ENCODE results near the gene COL20A1.

COL20A1 gene

DNA sequence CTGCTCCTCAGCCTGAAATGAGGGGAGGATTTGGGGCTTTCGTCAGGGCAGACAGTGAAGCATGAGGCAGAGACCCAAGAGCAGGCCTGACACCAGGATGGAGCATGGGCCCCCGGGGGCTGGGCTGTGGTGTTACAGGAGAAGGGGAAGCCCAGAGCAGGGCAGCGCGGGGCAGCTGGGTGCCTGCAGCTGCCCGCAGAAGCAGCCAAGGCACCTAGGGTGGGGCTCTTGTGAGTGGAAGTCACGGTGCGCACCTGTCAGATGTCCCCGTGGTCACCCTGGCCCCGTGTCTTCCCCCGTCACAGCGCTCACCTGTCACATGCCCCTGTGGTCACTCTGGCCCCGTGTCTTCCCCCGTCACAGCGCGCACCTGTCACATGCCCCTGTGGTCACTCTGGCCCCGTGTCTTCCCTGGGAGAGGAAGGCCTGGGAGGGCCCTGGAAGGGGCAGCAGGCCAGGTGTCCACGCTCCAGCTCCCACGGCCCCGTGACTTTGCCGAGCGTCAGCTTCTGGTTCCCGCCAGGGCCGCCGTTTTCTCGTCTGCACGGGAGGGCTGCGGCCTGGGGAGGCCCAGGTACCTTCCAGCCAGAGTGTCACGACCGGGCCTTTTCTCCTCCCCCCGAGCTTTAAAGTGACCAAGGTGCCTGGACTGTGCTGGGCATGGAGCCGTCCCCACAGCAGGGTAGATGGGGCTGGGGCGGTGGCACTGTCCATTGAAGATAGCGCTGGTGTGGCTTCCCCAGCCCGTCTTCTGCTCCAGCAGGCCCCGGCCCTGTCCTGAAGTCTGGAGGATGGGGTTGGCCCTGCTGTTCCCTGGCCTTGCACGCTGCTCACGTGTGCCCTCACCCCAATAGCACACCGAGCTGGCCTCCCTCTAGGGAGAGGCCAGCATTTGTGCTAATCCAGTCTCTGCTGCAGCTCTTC is 11.0 kb upstream of the COL20A1 start:
- TF ChIP-seq, protein P1, sequence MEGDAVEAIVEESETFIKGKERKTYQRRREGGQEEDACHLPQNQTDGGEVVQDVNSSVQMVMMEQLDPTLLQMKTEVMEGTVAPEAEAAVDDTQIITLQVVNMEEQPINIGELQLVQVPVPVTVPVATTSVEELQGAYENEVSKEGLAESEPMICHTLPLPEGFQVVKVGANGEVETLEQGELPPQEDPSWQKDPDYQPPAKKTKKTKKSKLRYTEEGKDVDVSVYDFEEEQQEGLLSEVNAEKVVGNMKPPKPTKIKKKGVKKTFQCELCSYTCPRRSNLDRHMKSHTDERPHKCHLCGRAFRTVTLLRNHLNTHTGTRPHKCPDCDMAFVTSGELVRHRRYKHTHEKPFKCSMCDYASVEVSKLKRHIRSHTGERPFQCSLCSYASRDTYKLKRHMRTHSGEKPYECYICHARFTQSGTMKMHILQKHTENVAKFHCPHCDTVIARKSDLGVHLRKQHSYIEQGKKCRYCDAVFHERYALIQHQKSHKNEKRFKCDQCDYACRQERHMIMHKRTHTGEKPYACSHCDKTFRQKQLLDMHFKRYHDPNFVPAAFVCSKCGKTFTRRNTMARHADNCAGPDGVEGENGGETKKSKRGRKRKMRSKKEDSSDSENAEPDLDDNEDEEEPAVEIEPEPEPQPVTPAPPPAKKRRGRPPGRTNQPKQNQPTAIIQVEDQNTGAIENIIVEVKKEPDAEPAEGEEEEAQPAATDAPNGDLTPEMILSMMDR (IDR thresholded peaks at IDR 0.05) = no peak

DNA sequence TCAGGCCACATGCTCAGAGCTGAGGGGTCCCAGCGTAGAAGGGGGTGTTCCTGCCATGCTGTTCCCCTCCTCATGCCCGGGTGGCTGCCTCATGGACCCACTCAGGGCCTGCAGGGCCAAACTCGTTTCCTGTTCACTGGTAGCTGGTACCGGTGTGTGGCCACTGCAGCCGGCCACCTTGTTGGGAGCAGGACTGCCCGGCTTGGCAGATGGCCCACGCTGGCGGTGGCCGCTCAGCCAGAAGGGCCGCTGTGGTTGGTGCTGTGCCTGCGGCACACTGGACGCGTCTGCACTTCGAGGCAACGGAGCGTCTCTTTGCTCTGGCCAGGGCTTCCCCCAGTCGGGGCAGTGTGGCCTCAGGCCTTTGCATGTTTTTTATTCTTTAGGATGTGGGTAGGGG is 10.0 kb upstream of the COL20A1 start:
- TF ChIP-seq, protein P1 (IDR thresholded peaks at IDR 0.05) = no peak

DNA sequence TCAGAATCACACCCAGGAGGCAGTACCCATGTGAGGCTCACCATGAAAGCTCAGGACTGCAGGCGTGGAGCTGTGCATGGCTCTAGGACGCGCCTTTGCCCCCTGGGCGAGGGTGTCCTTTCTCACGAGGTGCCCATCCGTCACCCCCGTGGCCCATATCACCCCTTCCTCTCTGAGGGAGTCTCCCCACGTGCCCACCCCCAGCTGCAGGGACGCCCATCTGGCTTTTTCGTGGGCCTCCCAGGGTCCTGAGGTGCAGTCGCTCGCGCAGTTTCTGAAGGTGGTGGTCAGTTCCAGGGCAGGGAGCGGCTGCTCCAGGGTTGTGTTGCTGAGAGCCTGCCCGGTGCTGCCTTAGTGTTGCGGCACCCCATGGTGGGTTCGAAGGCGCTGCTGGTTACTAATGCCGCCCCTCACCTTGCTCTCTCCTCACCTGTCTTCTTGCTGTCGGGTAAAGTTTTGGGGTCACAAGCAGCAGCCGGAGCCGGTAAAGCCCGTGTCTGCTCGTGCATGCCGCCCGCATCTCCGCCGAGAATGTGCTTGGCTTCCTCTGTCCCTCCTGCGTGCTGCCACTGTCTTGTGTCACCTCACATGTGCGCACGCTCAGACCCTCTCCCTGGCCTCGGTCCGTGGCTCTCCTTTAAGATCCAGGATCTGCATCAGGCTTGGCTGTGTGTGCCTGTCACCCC is 9.4 kb upstream of the COL20A1 start:
- TF ChIP-seq, protein P1 (IDR thresholded peaks at IDR 0.05) = no peak

DNA sequence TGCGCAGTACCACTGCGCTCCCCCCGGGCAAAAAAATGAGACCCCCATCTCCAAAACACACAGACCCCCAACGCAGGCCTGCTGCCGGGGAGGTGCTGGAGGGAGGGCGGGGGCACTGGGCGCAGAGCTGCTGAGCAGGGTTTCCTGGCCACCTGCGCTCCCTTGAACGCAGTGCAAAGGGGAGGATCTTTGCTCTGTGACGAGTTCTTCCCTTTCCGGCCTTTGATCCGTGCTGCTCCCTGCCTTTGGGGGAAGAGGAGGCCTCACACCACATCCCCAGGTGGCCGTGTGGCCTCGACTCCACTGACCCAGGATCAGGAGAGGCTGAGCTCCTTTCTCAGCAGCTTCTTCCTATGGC is 8.9 kb upstream of the COL20A1 start:
- TF ChIP-seq, protein P1 (IDR thresholded peaks at IDR 0.05) = no peak

DNA sequence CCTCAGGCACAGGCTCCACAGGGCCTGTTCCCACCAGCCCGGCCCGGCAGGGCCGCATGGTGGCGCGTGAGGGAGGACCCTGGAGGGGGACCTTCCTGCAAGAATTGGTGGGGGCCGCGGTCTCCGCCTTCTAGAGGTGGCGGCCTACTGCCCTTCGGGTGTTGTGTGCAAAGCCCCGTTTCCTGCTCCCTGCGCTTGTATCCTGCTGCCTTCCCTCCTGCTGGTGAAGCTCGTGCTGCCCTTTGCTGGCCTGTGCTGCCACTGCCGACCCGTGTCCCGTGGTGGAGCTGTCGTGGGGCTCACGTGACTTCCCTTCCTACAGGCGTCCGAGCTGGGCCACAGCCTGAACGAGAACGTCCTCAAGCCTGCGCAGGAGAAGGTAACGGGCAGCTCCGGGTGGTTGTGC is 8.4 kb upstream of the COL20A1 start:
- TF ChIP-seq, protein P1 (IDR thresholded peaks at IDR 0.05) = no peak

DNA sequence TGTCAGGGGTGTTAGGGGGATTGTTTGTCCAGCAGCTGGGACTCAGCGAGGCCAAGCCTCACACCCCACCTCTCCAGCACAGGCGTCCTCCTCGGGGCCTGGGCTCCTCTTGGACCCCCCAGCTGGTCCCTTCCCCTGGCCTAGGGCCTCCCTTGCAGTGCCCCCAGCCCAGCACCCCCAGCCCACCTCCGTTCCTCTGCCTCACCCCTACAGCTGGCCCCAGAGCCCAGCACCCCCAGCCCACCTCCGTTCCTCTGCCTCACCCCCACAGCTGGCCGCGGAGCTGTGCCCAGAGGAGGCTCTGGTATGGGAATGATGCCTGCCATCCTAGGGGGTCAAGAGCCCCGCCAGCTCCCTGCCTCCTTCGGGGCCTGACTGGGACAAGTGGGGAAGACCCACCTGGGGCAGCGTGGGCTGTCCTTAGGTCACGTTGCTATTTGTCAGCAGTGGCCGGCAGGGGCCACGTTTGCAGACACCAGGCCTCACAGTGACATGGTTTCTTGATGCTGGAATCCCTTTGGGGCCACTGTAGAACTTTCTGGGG is 7.9 kb upstream of the COL20A1 start:
- TF ChIP-seq, protein P1 (IDR thresholded peaks at IDR 0.05) = no peak

DNA sequence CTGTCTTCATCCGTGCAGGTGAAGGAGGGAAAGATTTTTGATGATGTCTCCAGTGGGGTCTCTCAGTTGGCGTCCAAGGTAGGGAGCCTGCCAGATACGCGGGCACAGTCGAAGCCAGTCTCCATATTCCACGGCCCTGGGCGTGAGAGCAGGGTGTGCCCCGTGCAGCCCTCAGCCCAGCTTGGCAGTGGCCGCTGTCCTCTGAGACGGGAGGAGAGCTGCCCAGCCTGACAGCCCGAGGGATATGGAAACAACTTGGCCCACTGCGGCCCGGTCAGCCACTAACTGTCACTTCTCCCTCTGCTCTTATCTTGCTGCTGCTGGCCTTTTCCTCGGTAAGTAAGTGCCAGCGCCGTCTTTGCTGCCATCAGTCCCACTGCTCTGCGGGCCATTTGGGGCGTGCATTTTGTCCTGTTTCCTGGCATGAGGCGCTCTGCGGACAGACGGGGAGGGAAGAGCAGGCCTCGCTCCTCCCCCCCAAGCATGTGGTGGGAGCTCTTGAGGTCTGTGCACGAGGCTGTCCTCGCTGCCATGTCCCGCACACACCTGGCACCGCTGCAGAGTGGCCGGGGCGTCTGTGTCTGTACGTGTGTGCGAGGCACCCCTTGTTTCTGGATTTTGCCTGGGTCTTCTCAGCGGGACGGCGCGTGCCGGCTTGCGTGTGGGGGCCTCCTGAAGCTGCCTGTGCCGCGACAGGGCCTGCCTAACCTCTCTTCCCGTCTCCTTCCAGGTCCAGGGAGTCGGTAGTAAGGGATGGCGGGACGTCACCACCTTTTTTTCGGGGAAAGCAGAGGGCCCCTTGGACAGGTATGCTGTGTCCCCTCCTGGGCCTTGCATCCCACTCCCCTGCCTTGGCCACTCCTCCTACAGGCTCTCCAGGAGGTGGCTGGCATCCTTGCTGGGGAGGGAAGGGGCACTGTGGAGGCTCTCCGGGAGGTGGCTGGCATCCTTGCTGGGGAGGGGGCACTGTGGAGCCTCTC is 7.1 kb upstream of the COL20A1 start:
- TF ChIP-seq, protein P1 (IDR thresholded peaks at IDR 0.05) = no peak
